ENCODE data around the gene KIF1C.
A peak's percentile ranks its signal among the peaks of the same experiment; 100 is the strongest.

Gene KIF1C

DNA sequence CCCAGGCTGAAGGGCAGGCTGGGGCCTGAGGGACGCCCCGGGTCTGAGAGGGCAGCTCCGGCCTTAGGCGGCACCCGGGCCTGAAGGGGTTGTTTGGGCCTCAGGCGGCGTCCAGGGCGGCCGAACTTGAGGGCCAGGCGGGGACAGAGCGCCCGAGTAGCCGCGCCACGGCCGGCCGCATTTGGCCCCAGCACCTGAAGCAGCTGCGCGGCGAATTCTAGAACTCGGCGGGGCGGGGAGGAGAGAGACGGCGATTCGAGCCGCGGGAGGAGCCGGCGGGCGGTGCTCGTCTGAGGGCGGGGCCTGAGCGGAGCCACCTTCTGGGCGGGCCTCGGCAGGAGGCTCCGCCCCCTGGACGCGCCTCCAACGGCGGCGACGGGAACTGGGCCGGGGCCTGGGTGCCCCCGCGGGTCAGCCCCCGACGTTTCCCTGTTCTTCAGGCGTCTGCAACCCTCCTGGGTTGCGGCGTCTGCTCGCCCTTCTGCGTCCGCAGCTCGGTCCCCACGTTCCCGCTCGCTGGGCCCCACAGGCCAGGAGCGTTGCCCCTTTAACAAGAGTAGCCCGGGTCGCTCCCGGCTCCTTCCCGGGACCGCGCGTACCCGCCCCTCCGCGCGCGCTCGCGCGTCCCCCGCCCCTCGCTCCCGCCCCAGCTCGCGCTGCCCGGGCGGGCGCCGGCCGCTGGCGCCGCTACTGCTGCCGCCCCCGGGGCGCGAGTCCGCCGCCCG, at the start of gene KIF1C, which contains the start of gene INCA1:
TSS of gene KIF1C (plus strand) at position 649 of the 725 bp plus-strand sequence. CDS start 2,297 bp downstream, outside the sequence.
TSS of gene INCA1 (minus strand) at position 221 of the 725 bp plus-strand sequence. CDS start 3,085 bp downstream, outside the sequence.
- ATAC-seq (replicated peaks) = peak; percentile 92 to 96
- peaks cover 21 to 27% of the 10 kb centered on the region in 2 donors for H3K36me3 Mint-ChIP-seq

GRCh38 chr17:4948166-4948930, 49.4 kb upstream of the KIF1C start, which contains the start of gene PFN1:
PFN1 (minus strand) TSS chr17:4948530; CDS start chr17:4948394, 136 bp downstream.
- Mint-ChIP-seq H3K4me1 (peaks cover 41 to 57% of the 10 kb centered on the region in 2 donors), H3K27ac (peak within 1 kb of the TSS; percentile 95), H3K36me3 (peaks cover 40 to 52% of the 10 kb centered on the region in 2 donors), H3K27me3 (no peaks in the 10 kb centered on the region), H3K4me3 (peak within 1 kb of the TSS; percentile 86 to 91), H3K9me3 (no peaks in the 10 kb centered on the region)
- peak; percentile 25 to 43 for ATAC-seq (replicated peaks)
- DNase-seq = peak; percentile 77

More for the DNA sequence above, at the start of gene KIF1C, which contains the start of gene INCA1:
- Mint-ChIP-seq H3K27me3 (peaks cover 5 to 16% of the 10 kb centered on the region in 2 donors), H3K4me1 (peaks cover 27 to 37% of the 10 kb centered on the region in 2 donors), H3K9me3 (no peaks in the 10 kb centered on the region), H3K4me3 (peak within 1 kb of the TSS; percentile 86 to 94), H3K27ac (peak within 1 kb of the TSS; percentile 89)
- DNase-seq = peak; percentile 88

DNA sequence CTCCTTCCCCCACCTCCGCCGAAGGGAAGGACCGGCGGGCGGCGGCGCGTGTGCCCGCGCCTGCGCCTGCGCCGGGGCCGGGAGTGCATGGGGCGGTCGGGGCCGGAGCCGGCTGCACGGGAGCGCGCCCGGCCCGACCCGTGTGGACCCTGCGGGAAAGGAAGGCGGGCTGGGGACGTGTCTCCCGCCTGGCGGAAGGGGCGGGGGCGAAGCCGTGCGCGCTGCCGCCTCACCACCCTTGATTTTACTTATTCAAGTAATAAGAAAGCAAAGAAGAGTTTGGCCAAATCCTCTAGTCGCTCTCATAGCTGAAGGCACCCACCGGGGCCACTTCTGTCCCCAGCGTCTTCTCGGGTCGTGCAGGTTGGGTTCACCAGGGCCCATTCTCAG, 48.8 kb upstream of the KIF1C start:
- peaks cover 40 to 52% of the 10 kb centered on the region in 2 donors for H3K4me1 Mint-ChIP-seq
- H3K36me3 Mint-ChIP-seq = peaks cover 36 to 54% of the 10 kb centered on the region in 2 donors
- H3K9me3 Mint-ChIP-seq = no peaks in the 10 kb centered on the region
- peak overlapping the region; percentile 95 for H3K27ac Mint-ChIP-seq
- ATAC-seq (replicated peaks) (peak; percentile 54 to 61), DNase-seq (peak; percentile 82)
- peak overlapping the region; percentile 86 to 91 for H3K4me3 Mint-ChIP-seq
- no peaks in the 10 kb centered on the region for H3K27me3 Mint-ChIP-seq

- peaks cover 35 to 46% of the 10 kb centered on the region in 2 donors for H3K4me1 Mint-ChIP-seq
- peak; percentile 86 for DNase-seq
These were observed 48.3 kb upstream of the KIF1C start for GRCh38 chr17:4949321-4950074.

DNA sequence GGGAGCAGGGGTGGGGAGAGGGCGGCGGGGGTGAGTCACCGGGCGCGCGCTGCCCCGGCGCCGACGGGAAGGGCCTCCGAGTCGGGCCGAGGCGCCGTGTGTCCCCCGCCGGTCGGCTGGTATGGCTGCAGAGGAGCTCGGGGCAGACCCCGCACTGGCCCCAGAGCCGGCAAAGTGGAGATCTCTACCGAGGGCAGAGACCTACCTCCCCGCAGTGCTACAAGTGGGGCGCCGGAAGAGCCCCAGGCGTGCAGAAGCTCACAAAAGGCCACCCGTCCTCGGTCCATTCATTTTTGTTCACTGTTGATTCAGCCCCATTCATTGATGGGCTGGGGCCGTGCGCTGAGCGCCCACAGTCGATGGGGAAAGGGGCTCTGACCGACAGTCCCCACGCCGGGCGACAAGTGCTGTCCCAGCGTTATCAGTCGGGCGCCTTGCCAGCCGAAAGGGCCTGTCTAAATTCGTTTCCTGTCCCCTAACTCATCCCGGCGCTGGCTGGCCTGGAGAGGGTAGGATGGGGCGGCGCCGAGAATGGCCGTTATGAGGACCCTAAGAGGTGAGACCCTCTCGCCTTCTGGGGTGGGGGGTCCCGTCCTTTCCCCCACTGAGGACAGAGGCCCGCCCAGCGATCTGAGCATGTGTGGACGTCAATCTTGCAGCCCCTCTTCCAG, 47.5 kb upstream of the KIF1C start:
- DNase-seq (no peak), ATAC-seq (replicated peaks) (peak; percentile 6 to 20)
- Mint-ChIP-seq H3K27ac (peak overlapping the region; percentile 97), H3K36me3 (peaks cover 25 to 43% of the 10 kb centered on the region in 2 donors), H3K4me1 (peaks cover 27 to 39% of the 10 kb centered on the region in 2 donors), H3K4me3 (peak overlapping the region; percentile 86 to 91), H3K27me3 (no peaks in the 10 kb centered on the region), H3K9me3 (no peaks in the 10 kb centered on the region)

More at GRCh38 chr17:4949321-4950074, 48.3 kb upstream of the KIF1C start:
- H3K4me3 Mint-ChIP-seq = peak overlapping the region; percentile 86 to 91
- H3K9me3 Mint-ChIP-seq = no peaks in the 10 kb centered on the region
- peaks cover 32 to 50% of the 10 kb centered on the region in 2 donors for H3K36me3 Mint-ChIP-seq
- H3K27ac Mint-ChIP-seq = peak overlapping the region; percentile 94
- no peaks in the 10 kb centered on the region for H3K27me3 Mint-ChIP-seq
- ATAC-seq (replicated peaks) = peak; percentile 44 to 51

DNA sequence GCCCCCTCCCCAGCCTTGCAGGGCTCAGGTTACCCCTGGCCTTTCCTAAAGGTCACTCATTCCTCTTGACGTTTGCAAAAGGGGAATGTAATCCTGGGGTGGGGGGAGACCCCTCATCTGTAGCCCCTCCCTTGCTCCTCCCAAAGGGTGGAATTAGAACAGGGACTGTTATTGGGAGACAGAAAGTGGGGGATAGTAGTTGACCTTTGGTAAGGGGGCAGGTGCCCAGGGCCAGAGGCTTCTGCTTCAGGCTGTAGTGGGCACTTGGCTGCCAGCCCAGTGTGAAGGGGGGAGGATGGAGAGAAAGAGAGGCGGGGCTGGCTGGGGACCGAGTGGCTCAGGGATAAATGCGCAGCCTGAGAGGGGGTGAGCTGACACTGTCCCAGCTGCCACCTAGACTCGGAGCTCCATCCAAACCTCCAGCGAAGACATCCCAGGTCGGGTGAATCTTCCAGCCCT, 47.0 kb upstream of the KIF1C start, which contains the start of gene ENO3:
TSS of gene ENO3 (plus strand) at position 374 of the 459 bp plus-strand sequence. CDS start 711 bp downstream, outside the sequence.
- peak within 1 kb of the TSS; percentile 86 to 91 for H3K4me3 Mint-ChIP-seq

DNA sequence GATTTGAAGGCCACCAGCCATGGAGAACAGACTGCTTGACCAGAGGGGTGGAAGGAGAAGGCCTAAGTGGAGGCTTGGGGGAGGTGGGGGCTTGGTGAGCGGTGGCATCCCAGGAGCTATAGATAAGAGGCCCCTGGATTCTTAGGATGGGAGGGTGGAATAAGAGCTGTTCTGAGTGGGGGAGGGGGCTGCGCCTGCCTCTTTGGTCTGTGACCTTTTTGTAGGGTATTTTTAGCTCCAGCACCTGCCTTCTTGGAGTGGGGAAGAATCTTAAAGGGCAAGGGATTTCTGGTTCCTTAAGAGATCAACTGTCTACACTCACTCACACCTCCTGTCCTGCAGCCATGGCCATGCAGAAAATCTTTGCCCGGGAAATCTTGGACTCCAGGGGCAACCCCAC, 46.3 kb upstream of the KIF1C start:
- H3K27me3 Mint-ChIP-seq = no peaks in the 10 kb centered on the region
- no peaks in the 10 kb centered on the region for H3K9me3 Mint-ChIP-seq
- DNase-seq = no peak
- H3K4me3 Mint-ChIP-seq = peak overlapping the region; percentile 86 to 91
- H3K4me1 Mint-ChIP-seq = peaks cover 18 to 32% of the 10 kb centered on the region in 2 donors
- peak overlapping the region; percentile 97 for H3K27ac Mint-ChIP-seq
- ATAC-seq (replicated peaks) = no peak
- peaks cover 21 to 42% of the 10 kb centered on the region in 2 donors for H3K36me3 Mint-ChIP-seq

More for the DNA sequence above, 47.0 kb upstream of the KIF1C start, which contains the start of gene ENO3:
- peaks cover 22 to 33% of the 10 kb centered on the region in 2 donors for H3K4me1 Mint-ChIP-seq
- H3K27me3 Mint-ChIP-seq = no peaks in the 10 kb centered on the region
- peak within 1 kb of the TSS; percentile 97 for H3K27ac Mint-ChIP-seq
- no peaks in the 10 kb centered on the region for H3K9me3 Mint-ChIP-seq
- peaks cover 20 to 41% of the 10 kb centered on the region in 2 donors for H3K36me3 Mint-ChIP-seq
- DNase-seq = no peak
- ATAC-seq (replicated peaks) = no peak

DNA sequence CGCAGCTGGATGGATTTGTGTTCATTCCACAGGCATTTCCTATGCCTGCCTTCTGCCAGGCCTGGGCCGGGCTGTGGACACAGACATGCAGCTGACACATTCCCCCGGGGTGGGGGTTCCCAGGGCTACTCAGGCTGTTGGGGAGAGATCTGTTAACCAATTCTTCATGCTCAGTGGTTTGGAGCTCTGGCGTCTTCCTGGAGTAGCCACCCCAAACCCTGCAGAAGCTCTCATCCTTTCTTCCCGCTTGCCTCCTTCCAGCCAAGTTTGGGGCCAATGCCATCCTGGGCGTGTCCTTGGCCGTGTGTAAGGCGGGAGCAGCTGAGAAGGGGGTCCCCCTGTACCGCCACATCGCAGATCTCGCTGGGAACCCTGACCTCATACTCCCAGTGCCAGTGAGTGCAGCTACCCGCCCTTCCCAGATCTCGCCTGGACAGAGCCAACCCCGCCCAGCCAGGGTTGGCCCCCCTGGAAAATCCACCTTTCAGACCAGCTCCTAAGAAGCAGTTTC, 44.2 kb upstream of the KIF1C start:
- H3K4me3 Mint-ChIP-seq = no peak overlapping the region
- peaks cover 22 to 39% of the 10 kb centered on the region in 2 donors for H3K4me1 Mint-ChIP-seq
- H3K36me3 Mint-ChIP-seq = peaks cover 20 to 40% of the 10 kb centered on the region in 2 donors
- no peak overlapping the region for H3K27ac Mint-ChIP-seq
- DNase-seq = no peak
- no peaks in the 10 kb centered on the region for H3K27me3 Mint-ChIP-seq
- no peak for ATAC-seq (replicated peaks)
- H3K9me3 Mint-ChIP-seq = no peaks in the 10 kb centered on the region

GRCh38 chr17:4955091-4955490, 42.7 kb upstream of the KIF1C start:
- Mint-ChIP-seq H3K9me3 (no peaks in the 10 kb centered on the region), H3K4me3 (no peak overlapping the region), H3K36me3 (peaks cover 32 to 52% of the 10 kb centered on the region in 2 donors), H3K27me3 (no peaks in the 10 kb centered on the region), H3K4me1 (peaks cover 22 to 38% of the 10 kb centered on the region in 2 donors), H3K27ac (no peak overlapping the region)
- ATAC-seq (replicated peaks) = no peak
- no peak for DNase-seq

- no peak overlapping the region for H3K27ac Mint-ChIP-seq
- H3K4me3 Mint-ChIP-seq = no peak overlapping the region
- ATAC-seq (replicated peaks) = no peak
These were observed 41.2 kb upstream of the KIF1C start for GRCh38 chr17:4956493-4957061.

DNA sequence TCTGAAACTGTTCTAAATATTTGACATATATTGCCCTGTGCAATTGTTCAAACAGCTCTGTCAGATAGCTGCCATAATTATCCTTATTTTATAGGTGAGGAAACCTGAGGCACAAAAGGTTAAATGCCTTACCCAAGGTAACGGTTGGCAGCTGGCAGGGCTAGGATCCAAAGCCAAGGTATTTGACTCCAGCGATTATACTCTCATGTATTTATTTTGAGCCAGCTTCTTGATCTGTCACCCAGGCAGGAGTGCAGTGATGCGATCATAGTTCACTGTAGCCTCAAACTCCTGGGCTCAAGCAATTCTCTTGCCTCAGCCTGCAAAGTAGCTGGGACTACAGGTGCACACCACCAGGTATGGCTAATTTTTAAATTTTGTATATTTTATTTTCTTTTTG, 39.6 kb upstream of the KIF1C start:
- DNase-seq = no peak
- ATAC-seq (replicated peaks) = peak in 1 of 2 donors; percentile 31
- Mint-ChIP-seq H3K9me3 (no peaks in the 10 kb centered on the region), H3K36me3 (peaks cover 37 to 51% of the 10 kb centered on the region in 2 donors), H3K27me3 (no peaks in the 10 kb centered on the region), H3K27ac (no peak overlapping the region), H3K4me3 (no peak overlapping the region), H3K4me1 (peaks cover 5 to 18% of the 10 kb centered on the region in 2 donors)

More at GRCh38 chr17:4956493-4957061, 41.2 kb upstream of the KIF1C start:
- DNase-seq = no peak
- peaks cover 8 to 23% of the 10 kb centered on the region in 2 donors for H3K4me1 Mint-ChIP-seq
- peaks cover 39 to 52% of the 10 kb centered on the region in 2 donors for H3K36me3 Mint-ChIP-seq
- H3K9me3 Mint-ChIP-seq = no peaks in the 10 kb centered on the region
- no peaks in the 10 kb centered on the region for H3K27me3 Mint-ChIP-seq

GRCh38 chr17:4959261-4959965, 38.3 kb upstream of the KIF1C start:
- Mint-ChIP-seq H3K36me3 (peaks cover 37 to 46% of the 10 kb centered on the region in 2 donors), H3K27ac (no peak overlapping the region), H3K9me3 (no peaks in the 10 kb centered on the region), H3K27me3 (no peaks in the 10 kb centered on the region), H3K4me1 (peaks cover 6 to 18% of the 10 kb centered on the region in 2 donors), H3K4me3 (no peak overlapping the region)
- ATAC-seq (replicated peaks) (no peak), DNase-seq (no peak)
